ENCODE results near the gene CASKIN1.
A peak's percentile ranks its signal among the peaks of the same experiment; 100 is the strongest.

Gene CASKIN1

DNA sequence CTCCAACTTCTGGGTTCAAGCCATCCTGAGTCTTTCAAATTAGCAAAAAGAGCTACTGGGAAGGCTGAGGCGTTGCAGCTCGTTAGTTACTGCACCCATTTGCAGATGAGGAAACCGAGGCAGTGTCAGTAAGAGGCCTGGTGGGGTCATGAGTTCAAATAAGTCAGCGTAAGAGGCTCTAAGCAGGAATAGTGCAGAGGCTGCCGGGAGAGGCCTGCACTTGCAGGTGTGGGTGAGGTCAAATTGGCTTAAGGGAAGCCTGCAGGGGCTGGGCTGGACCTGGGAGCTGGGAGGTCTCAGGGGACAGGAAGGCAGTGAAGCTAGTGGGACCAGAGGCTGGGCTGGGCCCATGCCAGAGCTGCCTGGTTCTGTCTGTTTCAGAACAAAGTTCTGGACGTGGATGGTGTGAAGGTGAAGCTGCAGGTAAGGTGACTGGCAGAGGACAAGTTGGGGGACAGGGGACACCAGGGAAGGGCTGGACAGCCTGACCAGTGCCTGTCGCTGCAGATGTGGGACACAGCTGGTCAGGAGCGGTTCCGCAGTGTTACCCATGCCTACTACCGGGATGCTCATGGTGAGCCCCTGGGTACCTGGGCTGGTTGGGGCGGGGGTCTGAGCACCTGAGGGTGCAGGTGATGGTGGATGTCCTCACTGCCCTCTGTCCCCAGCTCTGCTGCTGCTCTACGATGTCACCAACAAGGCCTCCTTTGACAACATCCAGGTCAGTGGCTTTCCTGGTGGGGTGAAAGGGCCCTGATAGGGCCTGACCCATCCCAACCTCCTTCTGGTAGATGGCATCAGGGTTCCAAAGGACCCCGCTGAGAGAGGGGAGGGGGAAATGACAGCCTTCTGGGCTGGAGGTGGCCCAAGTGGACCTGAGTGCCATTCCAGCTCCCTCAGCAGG lies 45.0 kb downstream of the CASKIN1 start:
- Histone ChIP-seq H3K9ac (ENCODE audit: low read depth, low read length) (peak overlapping the region; percentile 7; the same call in 1 of the 2 replicates), H3K36me3 (ENCODE audit: control insufficient read depth, insufficient read depth, low read length) (peaks cover 33% of the 10 kb centered on the region), H3K9me3 (ENCODE audit: control insufficient read depth, insufficient read depth, low read length) (no peaks in the 10 kb centered on the region), H3K27me3 (ENCODE audit: control insufficient read depth, insufficient read depth, low read length) (no peaks in the 10 kb centered on the region), H3K4me1 (ENCODE audit: control insufficient read depth, insufficient read depth, low read length) (peaks cover 21% of the 10 kb centered on the region), H3K27ac (ENCODE audit: low read depth, low read length) (peak overlapping the region; percentile 97), H3K4me3 (ENCODE audit: low read depth, low read length) (peak overlapping the region; percentile 22; the same call in 1 of the 2 replicates)

DNA sequence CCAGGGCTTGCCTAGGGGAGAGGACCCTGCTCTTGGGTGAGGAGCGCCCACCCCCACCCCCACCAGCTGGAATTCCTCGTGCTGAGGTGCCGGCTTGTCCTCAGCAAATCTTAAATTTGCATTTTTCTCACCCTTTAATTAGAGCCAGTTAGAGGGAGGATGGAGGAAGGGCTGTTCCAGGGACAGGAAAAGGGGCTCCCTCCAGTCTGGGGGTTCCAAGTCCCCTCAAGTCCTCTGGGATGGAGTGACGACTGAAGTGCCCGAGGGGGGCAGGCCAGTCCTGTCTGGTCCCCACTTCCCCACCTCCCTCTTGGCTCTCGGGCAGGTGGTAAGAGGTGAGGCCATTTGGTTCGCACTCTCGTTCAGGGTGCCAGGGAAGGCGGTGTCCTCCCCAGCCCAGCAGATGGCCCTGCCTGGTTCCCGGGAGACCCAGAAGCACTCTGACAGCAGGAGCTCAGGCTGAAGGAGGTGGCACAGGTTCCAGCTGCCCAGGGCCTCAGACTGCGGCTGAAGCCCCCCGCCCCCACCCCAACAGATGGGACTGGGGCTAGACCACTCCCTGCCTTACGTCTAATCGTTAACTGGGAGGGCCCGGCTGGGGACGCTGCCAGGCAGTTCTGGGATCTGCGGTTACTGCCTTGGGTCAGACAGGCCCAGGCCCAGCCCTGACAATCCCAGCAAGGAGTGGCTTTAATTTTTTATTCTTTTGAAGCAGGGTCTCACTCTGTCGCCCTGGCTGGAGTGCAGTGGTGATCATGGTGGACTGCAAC lies 45.8 kb downstream of the CASKIN1 start:
- peaks cover 21% of the 10 kb centered on the region for H3K4me1 ChIP-seq (ENCODE audit: control insufficient read depth, insufficient read depth, low read length)
- peak overlapping the region; percentile 68; the same call in 1 of the 2 replicates for H3K4me3 ChIP-seq (ENCODE audit: low read depth, low read length)
- peaks cover 33% of the 10 kb centered on the region for H3K36me3 ChIP-seq (ENCODE audit: control insufficient read depth, insufficient read depth, low read length)
- no peaks in the 10 kb centered on the region for H3K27me3 ChIP-seq (ENCODE audit: control insufficient read depth, insufficient read depth, low read length)
- H3K27ac ChIP-seq (ENCODE audit: low read depth, low read length), result peak overlapping the region; percentile 97
- H3K9ac ChIP-seq (ENCODE audit: low read depth, low read length), result no peak overlapping the region; the same call in 1 of the 2 replicates
- no peaks in the 10 kb centered on the region for H3K9me3 ChIP-seq (ENCODE audit: control insufficient read depth, insufficient read depth, low read length)

DNA sequence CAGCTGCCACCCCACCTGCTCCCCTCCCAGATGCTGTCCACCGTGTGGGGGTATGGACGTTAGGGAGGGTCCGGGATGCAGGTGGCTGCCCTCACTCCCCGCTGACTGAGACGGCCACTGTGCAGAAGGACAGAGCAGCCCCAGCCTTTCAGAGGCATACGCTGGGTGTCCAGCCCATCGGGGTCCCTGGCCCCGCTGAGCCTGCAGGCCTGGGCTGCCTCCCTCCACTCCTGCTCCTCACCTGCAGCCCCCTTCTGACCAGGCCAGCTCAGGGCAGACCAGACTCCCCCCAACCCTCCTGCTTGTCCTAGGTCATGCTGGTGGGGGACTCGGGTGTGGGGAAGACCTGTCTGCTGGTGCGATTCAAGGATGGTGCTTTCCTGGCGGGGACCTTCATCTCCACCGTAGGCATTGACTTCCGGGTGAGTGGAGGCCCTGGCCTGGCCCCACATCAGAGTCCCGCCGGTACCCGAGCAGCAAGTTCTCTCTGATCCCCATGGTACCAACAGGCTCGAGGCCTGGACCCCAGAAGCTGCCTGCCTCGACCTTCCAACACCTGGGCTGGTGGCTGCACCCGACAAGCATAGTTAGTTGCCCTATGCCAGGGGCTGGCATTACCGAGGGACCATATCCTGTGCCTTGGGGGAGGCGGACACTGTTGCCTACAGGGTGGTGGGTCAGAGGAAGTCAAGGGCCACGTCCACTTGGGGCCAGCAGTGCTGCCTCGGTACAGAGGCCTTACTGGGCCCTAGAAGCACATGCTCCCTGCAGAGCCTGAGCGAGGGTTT lies 46.6 kb downstream of the CASKIN1 start:
- Histone ChIP-seq H3K9ac (ENCODE audit: low read depth, low read length) (peak overlapping the region; percentile 27), H3K27me3 (ENCODE audit: control insufficient read depth, insufficient read depth, low read length) (no peaks in the 10 kb centered on the region), H3K36me3 (ENCODE audit: control insufficient read depth, insufficient read depth, low read length) (peaks cover 32% of the 10 kb centered on the region), H3K27ac (ENCODE audit: low read depth, low read length) (peak overlapping the region; percentile 97), H3K4me1 (ENCODE audit: control insufficient read depth, insufficient read depth, low read length) (peaks cover 21% of the 10 kb centered on the region), H3K4me3 (ENCODE audit: low read depth, low read length) (peak overlapping the region; percentile 68), H3K9me3 (ENCODE audit: control insufficient read depth, insufficient read depth, low read length) (no peaks in the 10 kb centered on the region)

DNA sequence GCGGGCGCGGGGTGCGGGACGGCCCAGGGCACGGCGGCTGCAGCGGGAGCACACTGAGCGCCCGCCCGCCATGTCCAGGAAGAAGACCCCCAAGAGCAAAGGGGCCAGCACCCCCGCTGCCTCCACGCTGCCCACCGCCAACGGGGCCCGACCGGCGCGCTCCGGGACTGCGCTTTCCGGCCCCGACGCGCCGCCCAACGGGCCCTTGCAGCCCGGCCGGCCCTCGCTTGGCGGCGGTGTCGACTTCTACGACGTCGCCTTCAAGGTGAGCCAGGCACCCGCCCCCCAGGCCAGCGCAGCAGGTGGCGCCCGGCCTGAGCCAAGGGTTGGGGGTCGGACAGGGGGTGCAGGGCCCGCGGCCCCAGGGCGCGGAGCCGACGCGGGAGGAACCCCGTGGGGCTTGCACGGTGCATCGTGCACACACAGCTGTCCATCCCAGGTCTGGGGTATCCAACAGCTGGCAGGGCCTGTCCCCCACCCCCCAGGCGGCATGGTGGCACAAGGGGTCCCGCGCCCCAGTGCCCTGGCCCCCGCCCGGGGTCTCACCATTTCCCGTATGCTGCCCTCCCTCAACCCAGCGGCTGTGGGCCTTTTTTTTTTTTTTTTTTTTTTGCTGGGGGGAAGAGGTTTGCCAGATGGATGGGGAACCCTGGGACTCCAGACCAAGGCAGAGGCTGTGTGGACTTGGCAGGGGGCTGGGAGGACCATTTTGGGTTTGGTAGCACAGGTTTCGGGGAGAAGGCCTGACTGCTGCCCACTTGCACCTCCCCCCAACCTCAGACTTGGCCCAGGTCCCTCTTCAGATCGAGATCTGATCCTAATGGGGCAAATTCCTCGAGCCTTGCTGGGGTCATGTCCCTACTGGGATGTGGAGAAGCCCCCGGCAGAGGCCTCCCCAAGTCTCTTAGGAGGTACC lies 47.4 kb downstream of the CASKIN1 start:
- H3K4me3 ChIP-seq (ENCODE audit: low read depth, low read length), result peak overlapping the region; percentile 68
- H3K9me3 ChIP-seq (ENCODE audit: control insufficient read depth, insufficient read depth, low read length), result no peaks in the 10 kb centered on the region
- H3K36me3 ChIP-seq (ENCODE audit: control insufficient read depth, insufficient read depth, low read length), result peaks cover 24% of the 10 kb centered on the region
- peak overlapping the region; percentile 35 for H3K27ac ChIP-seq (ENCODE audit: low read depth, low read length)
- H3K27me3 ChIP-seq (ENCODE audit: control insufficient read depth, insufficient read depth, low read length), result no peaks in the 10 kb centered on the region
- peaks cover 21% of the 10 kb centered on the region for H3K4me1 ChIP-seq (ENCODE audit: control insufficient read depth, insufficient read depth, low read length)
- H3K9ac ChIP-seq (ENCODE audit: low read depth, low read length), result peak overlapping the region; percentile 27

DNA sequence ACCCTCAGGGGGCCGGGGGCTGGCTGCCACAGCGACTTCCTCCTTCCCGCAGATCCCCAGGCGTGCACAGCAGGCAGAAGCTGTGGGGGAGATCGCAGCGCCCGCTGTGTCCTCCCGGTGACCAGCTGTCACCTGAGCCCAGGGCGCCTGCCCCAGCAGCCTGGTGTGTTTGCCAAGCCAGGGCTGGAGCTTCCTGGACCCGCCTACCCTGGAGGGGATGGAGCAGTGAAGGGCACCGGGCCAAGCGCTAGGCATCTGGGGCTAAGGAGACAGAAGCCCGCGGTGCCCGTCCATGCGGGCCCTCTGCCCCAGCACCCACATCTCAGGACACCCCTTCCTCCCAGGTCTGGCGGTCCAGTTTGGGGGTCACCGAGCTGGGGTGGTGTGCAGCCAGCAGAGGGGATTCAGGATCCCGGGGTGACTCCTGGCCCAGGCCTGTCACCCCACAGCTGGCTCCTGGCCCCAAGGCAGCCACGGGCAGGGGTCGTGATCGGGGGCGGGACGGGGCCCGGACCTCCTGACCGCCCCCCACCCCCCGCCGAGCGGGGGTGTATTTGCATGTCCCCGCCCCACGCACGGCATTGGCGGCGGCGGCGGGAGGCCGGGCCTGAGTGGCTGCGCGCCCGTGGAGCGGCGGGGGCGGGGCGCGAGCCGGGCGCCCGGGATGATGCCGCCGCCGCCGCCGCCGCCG lies 48.3 kb downstream of the CASKIN1 start, which contains the start of gene RAB26:
Gene RAB26, plus strand, starts transcription at position 645 of the 691 bp plus-strand sequence. CDS start 159 bp downstream, outside the sequence.
- H3K4me1 ChIP-seq (ENCODE audit: control insufficient read depth, insufficient read depth, low read length), result peaks cover 21% of the 10 kb centered on the region
- H3K9me3 ChIP-seq (ENCODE audit: control insufficient read depth, insufficient read depth, low read length), result no peaks in the 10 kb centered on the region
- peaks cover 15% of the 10 kb centered on the region for H3K36me3 ChIP-seq (ENCODE audit: control insufficient read depth, insufficient read depth, low read length)
- H3K27me3 ChIP-seq (ENCODE audit: control insufficient read depth, insufficient read depth, low read length), result no peaks in the 10 kb centered on the region; the same call in 1 of the 2 replicates
- peak within 1 kb of the TSS; percentile 27 for H3K9ac ChIP-seq (ENCODE audit: low read depth, low read length)
- peak within 1 kb of the TSS; percentile 69 for H3K27ac ChIP-seq (ENCODE audit: low read depth, low read length)
- H3K4me3 ChIP-seq (ENCODE audit: low read depth, low read length), result peak within 1 kb of the TSS; percentile 68

DNA sequence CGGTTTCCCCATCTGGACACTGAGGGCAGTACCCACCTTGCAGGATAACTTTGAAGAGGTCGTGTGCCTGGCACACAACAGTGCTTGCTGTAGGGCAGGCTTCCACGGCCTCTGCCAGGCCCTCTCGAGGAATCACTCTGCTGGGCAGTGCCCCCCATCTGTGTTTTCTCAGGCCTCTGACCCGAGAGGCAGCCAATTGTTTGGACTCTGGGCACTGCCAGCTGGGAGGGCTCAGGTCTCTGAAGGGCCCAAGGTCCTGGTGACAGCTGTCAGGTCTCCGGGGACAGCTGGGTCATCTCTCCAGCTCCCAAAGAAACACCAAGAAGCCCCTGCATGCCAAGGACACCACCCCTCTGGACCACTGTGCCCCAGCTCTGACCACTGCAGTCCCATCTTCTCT lies 49.0 kb downstream of the CASKIN1 start:
- Histone ChIP-seq H3K9me3 (ENCODE audit: control insufficient read depth, insufficient read depth, low read length) (no peaks in the 10 kb centered on the region), H3K9ac (ENCODE audit: low read depth, low read length) (no peak overlapping the region), H3K36me3 (ENCODE audit: control insufficient read depth, insufficient read depth, low read length) (peaks cover 8% of the 10 kb centered on the region), H3K4me3 (ENCODE audit: low read depth, low read length) (no peak overlapping the region), H3K27me3 (ENCODE audit: control insufficient read depth, insufficient read depth, low read length) (no peaks in the 10 kb centered on the region; the same call in 1 of the 2 replicates), H3K27ac (ENCODE audit: low read depth, low read length) (no peak overlapping the region), H3K4me1 (ENCODE audit: control insufficient read depth, insufficient read depth, low read length) (peaks cover 21% of the 10 kb centered on the region)

DNA sequence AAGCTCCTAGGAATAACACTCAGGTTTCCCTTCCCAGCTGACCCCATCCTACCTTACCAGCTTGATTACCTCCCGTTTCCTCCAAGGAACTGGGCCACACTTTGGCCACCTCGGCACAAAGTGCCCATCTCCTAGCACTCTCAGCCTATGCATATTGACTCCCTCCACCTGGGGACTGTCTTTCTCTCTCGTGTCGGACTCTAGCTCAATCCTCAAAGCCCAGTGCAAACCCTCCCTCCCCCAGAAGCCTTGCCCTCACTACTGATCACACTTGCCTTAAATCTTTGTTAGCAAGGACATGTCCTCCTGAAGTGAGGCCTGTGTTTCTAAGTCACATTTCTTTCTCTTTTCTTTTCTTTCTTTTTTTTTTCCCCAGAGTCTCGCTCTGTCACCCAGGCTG lies 50.6 kb downstream of the CASKIN1 start:
- Histone ChIP-seq H3K27ac (ENCODE audit: low read depth, low read length) (no peak overlapping the region), H3K4me1 (ENCODE audit: control insufficient read depth, insufficient read depth, low read length) (peaks cover 15% of the 10 kb centered on the region; the same call in 1 of the 2 replicates), H3K36me3 (ENCODE audit: control insufficient read depth, insufficient read depth, low read length) (no peaks in the 10 kb centered on the region), H3K4me3 (ENCODE audit: low read depth, low read length) (no peak overlapping the region), H3K9ac (ENCODE audit: low read depth, low read length) (no peak overlapping the region), H3K27me3 (ENCODE audit: control insufficient read depth, insufficient read depth, low read length) (no peaks in the 10 kb centered on the region; the same call in 1 of the 2 replicates), H3K9me3 (ENCODE audit: control insufficient read depth, insufficient read depth, low read length) (no peaks in the 10 kb centered on the region)

DNA sequence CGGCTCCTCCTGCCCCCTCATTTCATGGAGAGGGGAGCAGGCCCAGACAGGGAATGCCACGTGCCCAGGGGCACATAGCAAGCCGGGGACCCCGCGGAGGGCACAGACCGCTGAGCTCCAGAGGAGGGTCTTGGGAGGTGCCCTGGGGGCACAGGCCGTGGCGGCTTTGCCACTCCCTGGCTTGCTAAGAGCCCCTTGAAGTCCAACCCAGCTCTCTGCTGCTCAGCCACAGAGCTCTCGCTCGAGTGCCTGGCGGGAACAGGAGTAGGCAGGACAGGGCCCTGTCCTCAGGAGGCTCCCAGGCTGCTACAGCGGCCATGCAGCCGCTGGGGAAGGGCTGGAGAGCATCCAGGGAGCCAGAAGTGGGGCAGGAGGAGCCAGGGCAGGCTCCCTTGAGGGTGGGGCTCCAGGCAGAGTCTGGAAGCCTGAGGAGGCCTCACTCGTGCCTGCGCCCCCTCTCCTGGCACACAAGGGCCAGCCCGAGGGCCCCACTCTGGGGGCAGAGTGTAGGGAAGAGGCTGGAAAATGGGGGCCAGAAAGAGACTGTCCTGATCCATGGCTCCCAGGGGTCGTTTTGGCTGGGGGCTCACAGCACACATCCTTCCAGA lies 52.4 kb downstream of the CASKIN1 start:
- Histone ChIP-seq H3K4me3 (ENCODE audit: low read depth, low read length) (no peak overlapping the region), H3K9me3 (ENCODE audit: control insufficient read depth, insufficient read depth, low read length) (no peaks in the 10 kb centered on the region), H3K27ac (ENCODE audit: low read depth, low read length) (no peak overlapping the region), H3K9ac (ENCODE audit: low read depth, low read length) (no peak overlapping the region), H3K36me3 (ENCODE audit: control insufficient read depth, insufficient read depth, low read length) (no peaks in the 10 kb centered on the region), H3K27me3 (ENCODE audit: control insufficient read depth, insufficient read depth, low read length) (no peaks in the 10 kb centered on the region; the same call in 1 of the 2 replicates), H3K4me1 (ENCODE audit: control insufficient read depth, insufficient read depth, low read length) (no peaks in the 10 kb centered on the region)

Measured in HUES48 (cell line).